ENCODE data around the gene PC. TPM values are rescaled to one million over a fixed set of nuclear protein-coding genes. Genes with fewer than 3 reads are reported as not detected.

PC gene
- total RNA-seq, 2 donors from 2014 or later: 9.1 to 12.7 TPM

GRCh38 chr11:66958956-66959274, 732 bp upstream of the PC start:
- DNase-seq (no peak), ATAC-seq (replicated peaks in 1 of 2) (peak in 1 of 2 donors; percentile 14)
- Mint-ChIP-seq H3K4me1 (ENCODE audit: low read depth) (peaks cover 31% of the 10 kb centered on the region), H3K36me3 (ENCODE audit: insufficient read depth in 2 of 2) (no peaks in the 10 kb centered on the region), H3K9me3 (no peaks in the 10 kb centered on the region), H3K27ac (no peak overlapping the region), H3K27me3 (ENCODE audit: low read depth) (peaks cover 9% of the 10 kb centered on the region), H3K4me3 (peak overlapping the region; percentile 83 to 94)

DNA sequence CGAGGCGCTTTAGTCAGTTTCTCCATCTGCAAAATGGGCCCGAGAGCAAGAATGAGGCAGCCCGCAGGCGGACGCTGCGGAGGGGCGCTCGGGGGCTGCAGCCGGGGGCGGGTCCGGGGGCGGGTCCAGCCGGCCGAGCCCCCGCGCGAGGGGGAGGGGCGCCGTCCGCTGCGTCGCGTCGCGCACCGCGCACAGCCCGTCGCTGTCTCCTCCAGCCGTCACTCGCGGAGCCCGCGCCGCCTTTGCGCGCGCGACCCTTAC, 282 bp downstream of the PC start:
- Mint-ChIP-seq H3K36me3 (ENCODE audit: insufficient read depth in 2 of 2) (no peaks in the 10 kb centered on the region), H3K27me3 (ENCODE audit: low read depth) (peaks cover 9% of the 10 kb centered on the region), H3K9me3 (no peaks in the 10 kb centered on the region), H3K4me3 (peak overlapping the region; percentile 83 to 94), H3K4me1 (ENCODE audit: low read depth) (peaks cover 31% of the 10 kb centered on the region), H3K27ac (no peak overlapping the region)
- DNase-seq (no peak), ATAC-seq (replicated peaks in 1 of 2) (peak; percentile 48)

DNA sequence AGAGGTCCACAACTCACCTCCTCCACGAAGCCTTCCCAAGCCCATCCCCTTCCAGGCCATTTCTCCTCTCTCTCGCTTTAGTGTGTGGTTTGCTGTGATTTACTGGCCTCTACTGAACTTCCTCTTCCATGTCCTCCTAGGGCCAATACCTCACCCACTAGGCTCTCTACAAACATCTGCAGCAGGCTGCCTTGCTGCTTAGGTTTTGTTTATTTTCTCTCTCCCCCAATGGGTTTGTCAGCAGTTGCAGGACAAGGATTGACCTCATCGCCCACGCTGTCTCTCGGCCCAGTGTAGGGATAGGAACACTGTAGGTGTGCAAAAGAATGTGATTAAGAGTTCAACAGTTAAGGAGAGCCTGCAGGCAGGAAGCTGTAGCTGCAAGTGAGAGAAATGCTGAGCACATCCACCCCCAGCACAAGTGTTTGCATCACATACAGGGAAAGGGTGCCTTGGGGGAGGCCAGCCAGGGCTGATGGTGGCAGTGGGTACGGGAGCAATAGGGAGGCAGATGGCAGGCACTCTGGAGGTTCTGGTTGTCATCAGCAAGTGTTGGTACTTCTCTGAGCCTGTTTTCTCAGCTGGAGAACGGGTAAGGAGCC, 1.4 kb downstream of the PC start:
- Mint-ChIP-seq H3K36me3 (ENCODE audit: insufficient read depth in 2 of 2) (no peaks in the 10 kb centered on the region), H3K4me1 (ENCODE audit: low read depth) (peaks cover 31% of the 10 kb centered on the region), H3K27ac (no peak overlapping the region), H3K9me3 (no peaks in the 10 kb centered on the region), H3K27me3 (ENCODE audit: low read depth) (peaks cover 9% of the 10 kb centered on the region), H3K4me3 (peak overlapping the region; percentile 43 to 82)
- no peak for DNase-seq
- no peak for ATAC-seq (replicated peaks in 1 of 2)

DNA sequence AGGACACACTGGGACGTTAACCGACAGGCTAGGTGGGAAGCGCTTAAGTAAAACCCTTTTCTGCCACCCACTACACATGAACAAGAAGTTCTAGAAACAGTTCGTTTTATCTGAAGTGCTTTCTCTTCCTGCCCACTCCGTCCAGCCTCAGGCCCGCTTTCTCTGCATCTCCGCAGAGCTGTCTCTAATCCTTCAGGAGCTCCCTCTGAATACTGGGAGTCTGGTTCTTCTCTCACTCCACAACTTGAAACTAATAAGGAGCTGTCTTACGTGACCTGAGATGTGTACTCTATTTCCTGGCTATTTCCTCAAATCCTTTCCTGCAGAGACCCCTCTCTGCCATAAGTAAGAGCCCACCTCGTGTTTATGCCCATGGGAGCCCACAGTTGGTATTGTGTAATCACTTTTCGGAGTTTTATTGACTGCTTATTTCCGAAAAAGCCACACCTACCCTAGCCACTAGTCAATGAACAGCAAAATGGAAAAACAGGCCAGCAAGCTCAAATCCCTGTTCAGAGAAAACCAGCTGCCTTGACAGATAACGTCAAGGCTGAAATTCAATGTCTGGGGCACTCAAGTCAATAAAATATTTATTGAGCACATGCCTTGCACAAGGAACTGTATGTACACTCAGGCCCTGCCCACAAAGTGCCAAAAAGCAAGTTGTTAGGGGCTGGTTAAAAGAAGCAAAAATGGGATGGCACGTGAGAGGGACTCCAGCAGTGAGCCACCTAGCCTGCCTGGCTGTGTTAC, 4.9 kb downstream of the PC start:
- ATAC-seq (replicated peaks in 1 of 2): no peak
- H3K27ac Mint-ChIP-seq: no peak overlapping the region
- H3K4me3 Mint-ChIP-seq: no peak overlapping the region
- H3K9me3 Mint-ChIP-seq: no peaks in the 10 kb centered on the region
- H3K27me3 Mint-ChIP-seq (ENCODE audit: low read depth): no peaks in the 10 kb centered on the region
- no peak for DNase-seq
- H3K36me3 Mint-ChIP-seq (ENCODE audit: insufficient read depth in 2 of 2): no peaks in the 10 kb centered on the region
- peaks cover 19% of the 10 kb centered on the region for H3K4me1 Mint-ChIP-seq (ENCODE audit: low read depth)

DNA sequence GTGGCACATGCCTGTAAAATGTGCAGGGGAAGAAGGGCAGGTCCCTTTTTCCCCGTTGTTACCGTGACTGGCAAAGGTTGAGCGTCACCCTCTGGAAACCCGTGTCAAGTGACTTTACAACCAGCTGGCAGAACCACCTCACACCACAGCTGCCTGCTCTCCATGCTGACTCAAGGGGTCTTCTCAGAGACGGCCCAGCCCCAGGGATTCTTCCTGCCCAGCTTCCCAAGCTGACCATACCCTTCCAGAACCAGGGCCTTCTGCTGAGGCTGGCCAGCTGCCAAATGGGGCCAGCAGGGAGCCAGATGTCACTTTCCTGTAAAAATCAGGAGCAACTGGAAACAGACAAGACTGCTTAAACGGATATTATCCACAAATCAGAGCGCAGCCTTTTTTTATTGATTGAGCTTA, 6.3 kb downstream of the PC start:
- Mint-ChIP-seq H3K4me1 (ENCODE audit: low read depth) (peaks cover 10% of the 10 kb centered on the region), H3K36me3 (ENCODE audit: insufficient read depth in 2 of 2) (no peaks in the 10 kb centered on the region), H3K27ac (no peak overlapping the region), H3K4me3 (no peak overlapping the region), H3K27me3 (ENCODE audit: low read depth) (no peaks in the 10 kb centered on the region), H3K9me3 (no peaks in the 10 kb centered on the region)
- no peak for DNase-seq
- ATAC-seq (replicated peaks in 1 of 2): no peak

DNA sequence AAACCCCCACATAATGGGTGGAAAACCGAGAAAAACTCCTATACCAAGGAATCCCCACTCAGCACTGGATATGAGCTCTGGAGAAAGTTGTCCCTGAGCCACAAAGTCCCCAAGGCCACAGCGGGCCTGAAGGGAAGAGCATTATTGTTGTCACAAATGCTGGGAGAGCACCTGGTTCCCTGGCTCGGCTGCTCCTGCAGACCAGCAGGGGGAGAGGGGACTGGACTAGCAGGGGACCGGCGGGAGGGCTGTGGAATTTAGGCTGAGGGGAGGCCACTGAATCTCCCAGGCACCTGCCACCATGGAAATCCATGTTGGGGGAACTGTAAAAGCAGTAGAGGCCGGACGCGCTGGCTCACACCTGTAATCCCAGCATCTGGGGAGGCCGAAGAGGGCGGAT, 7.0 kb downstream of the PC start:
- Mint-ChIP-seq H3K27me3 (ENCODE audit: low read depth) (no peaks in the 10 kb centered on the region), H3K36me3 (ENCODE audit: insufficient read depth in 2 of 2) (no peaks in the 10 kb centered on the region), H3K4me1 (ENCODE audit: low read depth) (peaks cover 3% of the 10 kb centered on the region), H3K27ac (no peak overlapping the region), H3K4me3 (no peak overlapping the region), H3K9me3 (no peaks in the 10 kb centered on the region)
- ATAC-seq (replicated peaks in 1 of 2) (no peak), DNase-seq (no peak)

DNA sequence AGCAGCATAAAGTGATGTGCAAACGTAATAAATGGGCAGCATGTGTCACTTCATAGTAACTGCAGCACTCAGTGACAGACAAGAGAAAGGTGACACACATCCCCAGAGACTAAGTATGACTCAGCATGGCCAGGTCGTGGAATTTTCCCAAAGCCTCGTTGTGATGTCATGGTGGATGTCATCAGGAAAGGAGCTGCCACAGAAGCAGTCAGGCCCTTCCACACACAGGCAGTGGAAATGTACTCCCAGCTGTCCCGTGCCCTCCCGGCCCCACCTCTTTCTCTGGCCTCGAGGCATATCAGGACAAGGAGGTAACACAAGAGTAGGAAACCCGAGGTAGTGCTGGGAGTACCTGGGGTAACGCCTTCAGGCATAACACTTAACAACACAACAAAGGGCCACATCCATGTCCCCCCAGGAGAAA, 8.1 kb downstream of the PC start:
- no peak overlapping the region for H3K27ac Mint-ChIP-seq
- H3K9me3 Mint-ChIP-seq: no peaks in the 10 kb centered on the region
- no peaks in the 10 kb centered on the region for H3K4me1 Mint-ChIP-seq (ENCODE audit: low read depth)
- peak in 1 of 2 donors; percentile 19 for DNase-seq
- no peaks in the 10 kb centered on the region for H3K27me3 Mint-ChIP-seq (ENCODE audit: low read depth)
- no peak overlapping the region for H3K4me3 Mint-ChIP-seq
- no peaks in the 10 kb centered on the region for H3K36me3 Mint-ChIP-seq (ENCODE audit: insufficient read depth in 2 of 2)
- ATAC-seq (replicated peaks in 1 of 2): peak in 1 of 2 donors; percentile 78

- no peak overlapping the region for H3K4me3 Mint-ChIP-seq
- DNase-seq: no peak
- H3K36me3 Mint-ChIP-seq (ENCODE audit: insufficient read depth in 2 of 2): peaks cover 0 to 2% of the 10 kb centered on the region in 2 donors
- H3K27ac Mint-ChIP-seq: no peak overlapping the region
- H3K27me3 Mint-ChIP-seq (ENCODE audit: low read depth): no peaks in the 10 kb centered on the region
- ATAC-seq (replicated peaks in 1 of 2): no peak
- no peaks in the 10 kb centered on the region for H3K4me1 Mint-ChIP-seq (ENCODE audit: low read depth)
- H3K9me3 Mint-ChIP-seq: no peaks in the 10 kb centered on the region
Observed at GRCh38 chr11:66938582-66939135, 19.5 kb downstream of the PC start.

GRCh38 chr11:66937193-66937733, 20.9 kb downstream of the PC start:
- no peak for ATAC-seq (replicated peaks in 1 of 2)
- H3K36me3 Mint-ChIP-seq (ENCODE audit: insufficient read depth in 2 of 2): peaks cover 0 to 2% of the 10 kb centered on the region in 2 donors
- no peaks in the 10 kb centered on the region for H3K4me1 Mint-ChIP-seq (ENCODE audit: low read depth)
- H3K9me3 Mint-ChIP-seq: no peaks in the 10 kb centered on the region
- no peak for DNase-seq
- no peak overlapping the region for H3K4me3 Mint-ChIP-seq
- no peak overlapping the region for H3K27ac Mint-ChIP-seq
- H3K27me3 Mint-ChIP-seq (ENCODE audit: low read depth): no peaks in the 10 kb centered on the region

GRCh38 chr11:66936311-66936711, 21.9 kb downstream of the PC start:
- no peak for DNase-seq
- H3K4me3 Mint-ChIP-seq: no peak overlapping the region
- peaks cover 0 to 2% of the 10 kb centered on the region in 2 donors for H3K36me3 Mint-ChIP-seq (ENCODE audit: insufficient read depth in 2 of 2)
- H3K9me3 Mint-ChIP-seq: no peaks in the 10 kb centered on the region
- H3K4me1 Mint-ChIP-seq (ENCODE audit: low read depth): no peaks in the 10 kb centered on the region
- no peaks in the 10 kb centered on the region for H3K27me3 Mint-ChIP-seq (ENCODE audit: low read depth)
- no peak for ATAC-seq (replicated peaks in 1 of 2)
- H3K27ac Mint-ChIP-seq: no peak overlapping the region

- H3K4me1 Mint-ChIP-seq (ENCODE audit: low read depth): no peaks in the 10 kb centered on the region
- no peak for ATAC-seq (replicated peaks in 1 of 2)
- no peaks in the 10 kb centered on the region for H3K9me3 Mint-ChIP-seq
- no peak overlapping the region for H3K4me3 Mint-ChIP-seq
- DNase-seq: no peak
- H3K36me3 Mint-ChIP-seq (ENCODE audit: insufficient read depth in 2 of 2): peaks cover 0 to 2% of the 10 kb centered on the region in 2 donors
- H3K27ac Mint-ChIP-seq: no peak overlapping the region
- no peaks in the 10 kb centered on the region for H3K27me3 Mint-ChIP-seq (ENCODE audit: low read depth)
Observed at GRCh38 chr11:66934950-66935779, 23.0 kb downstream of the PC start.

- Mint-ChIP-seq H3K9me3 (no peaks in the 10 kb centered on the region), H3K27me3 (ENCODE audit: low read depth) (no peaks in the 10 kb centered on the region), H3K36me3 (ENCODE audit: insufficient read depth in 2 of 2) (no peaks in the 10 kb centered on the region), H3K4me1 (ENCODE audit: low read depth) (no peaks in the 10 kb centered on the region), H3K27ac (no peak overlapping the region), H3K4me3 (no peak overlapping the region)
- ATAC-seq (replicated peaks in 1 of 2): no peak
- DNase-seq: no peak
Observed at GRCh38 chr11:66933531-66933930, 24.7 kb downstream of the PC start.

- Mint-ChIP-seq H3K4me3 (no peak overlapping the region), H3K4me1 (ENCODE audit: low read depth) (no peaks in the 10 kb centered on the region), H3K9me3 (no peaks in the 10 kb centered on the region), H3K36me3 (ENCODE audit: insufficient read depth in 2 of 2) (no peaks in the 10 kb centered on the region), H3K27ac (no peak overlapping the region), H3K27me3 (ENCODE audit: low read depth) (no peaks in the 10 kb centered on the region)
- ATAC-seq (replicated peaks in 1 of 2) (no peak), DNase-seq (no peak)
Observed at GRCh38 chr11:66932543-66932942, 25.6 kb downstream of the PC start.
